ENCODE results near the gene SHROOM1.
"Not testable (repeated sequence)": the region's sequence is repeated elsewhere in the genome, so short reads cannot be mapped to it uniquely, and the experiment has no call there.

The SHROOM1 gene

DNA sequence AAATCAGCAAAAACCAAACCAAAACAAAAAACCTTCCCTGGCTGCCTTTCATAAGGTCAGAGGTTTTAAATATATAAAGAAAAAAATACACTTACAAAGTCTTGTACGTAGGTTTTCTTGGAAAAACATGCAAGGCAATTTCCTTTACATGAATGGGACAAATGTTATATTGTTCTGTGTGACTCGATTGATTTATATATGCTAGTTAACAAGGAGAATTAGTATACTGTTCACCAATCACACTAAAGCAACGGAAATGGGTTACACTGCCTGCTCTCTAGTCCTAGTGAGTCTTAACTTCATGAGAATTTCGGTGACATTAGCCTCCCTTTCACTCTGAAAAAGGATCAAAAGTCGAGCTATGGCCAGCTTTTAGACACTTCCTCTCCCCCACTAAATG lies 30.3 kb upstream of the SHROOM1 start:
- Mint-ChIP-seq H3K4me3 (no peak overlapping the region), H3K27ac (no peak overlapping the region), H3K27me3 (no peaks in the 10 kb centered on the region), H3K9me3 (no peaks in the 10 kb centered on the region), H3K4me1 (peaks cover 7% of the 10 kb centered on the region)
- DNase-seq (no peak), ATAC-seq (no peak)

DNA sequence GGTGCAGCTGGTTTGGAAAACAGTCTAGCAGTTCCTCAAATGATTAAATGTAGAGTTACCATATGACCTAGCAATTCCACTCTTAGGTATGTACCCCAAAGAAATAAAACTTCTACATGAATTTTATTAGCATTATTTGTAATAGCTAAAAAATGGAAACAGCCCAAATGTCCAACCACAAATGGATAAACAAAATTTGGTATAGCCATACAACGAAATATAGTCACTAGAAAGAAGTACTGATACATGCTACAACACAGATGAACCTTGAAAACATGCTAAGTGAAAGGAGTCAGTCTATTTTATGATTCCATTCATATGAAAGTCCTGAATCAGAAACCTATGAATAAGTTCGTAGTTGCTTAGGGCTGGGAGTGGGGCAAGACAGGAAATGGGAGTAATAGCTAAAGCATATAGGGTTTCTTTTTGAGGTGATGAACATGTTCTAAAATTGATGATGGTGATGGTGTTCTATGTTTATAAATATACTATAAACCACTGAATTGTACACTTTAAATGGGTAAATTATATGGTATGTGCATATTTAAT lies 29.5 kb upstream of the SHROOM1 start:
- Mint-ChIP-seq H3K9me3 (no peaks in the 10 kb centered on the region), H3K4me1 (no peaks in the 10 kb centered on the region), H3K27me3 (no peaks in the 10 kb centered on the region), H3K27ac (no peak overlapping the region), H3K4me3 (no peak overlapping the region)
- DNase-seq (no peak), ATAC-seq (no peak)

DNA sequence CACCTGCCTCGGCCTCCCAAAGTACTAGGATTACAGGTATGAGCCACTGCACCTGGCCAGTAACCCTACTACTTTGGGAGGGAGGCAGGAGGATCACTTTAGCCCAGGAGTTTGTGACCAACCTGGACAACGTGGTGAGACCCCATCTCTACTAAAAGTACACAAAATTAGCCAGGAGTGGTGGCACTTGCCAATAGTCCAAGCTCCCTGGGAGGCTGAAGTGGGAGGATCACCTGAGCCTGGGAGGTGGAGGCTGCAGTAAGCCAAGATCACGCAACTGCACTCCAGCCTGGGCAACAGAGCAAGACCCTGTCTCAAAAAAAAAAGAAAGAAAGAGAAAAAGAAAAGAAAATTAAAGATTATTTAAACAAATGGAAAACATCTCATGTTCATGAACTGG lies 25.6 kb upstream of the SHROOM1 start:
- no peak overlapping the region for H3K27ac Mint-ChIP-seq

DNA sequence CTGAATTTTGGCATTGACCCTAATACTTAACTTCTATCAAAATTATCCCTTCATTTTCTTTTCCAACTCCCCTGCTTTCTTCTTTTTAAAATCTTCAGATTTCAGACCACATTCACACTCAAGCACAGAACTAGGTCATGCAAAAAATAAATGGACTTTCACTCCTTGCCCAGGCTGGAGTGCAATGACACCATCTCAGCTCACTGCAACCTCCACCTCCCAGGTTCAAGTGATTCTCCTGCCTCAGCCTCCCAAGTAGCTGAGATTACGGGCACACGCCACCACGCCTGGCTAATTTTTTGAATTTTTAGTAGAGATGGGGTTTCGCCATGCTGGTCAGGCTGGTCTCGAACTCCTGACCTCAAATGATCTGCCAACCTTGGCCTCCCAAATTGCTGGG lies 24.5 kb upstream of the SHROOM1 start:
- H3K4me1 Mint-ChIP-seq, H3K27me3 Mint-ChIP-seq, DNase-seq, ATAC-seq, H3K4me3 Mint-ChIP-seq, H3K27ac Mint-ChIP-seq, H3K9me3 Mint-ChIP-seq: not testable (repeated sequence)

More for the DNA sequence above, 25.6 kb upstream of the SHROOM1 start:
- Mint-ChIP-seq H3K9me3 (no peaks in the 10 kb centered on the region), H3K4me1 (no peaks in the 10 kb centered on the region), H3K27me3 (no peaks in the 10 kb centered on the region), H3K4me3 (no peak overlapping the region)
- no peak for DNase-seq
- no peak for ATAC-seq

DNA sequence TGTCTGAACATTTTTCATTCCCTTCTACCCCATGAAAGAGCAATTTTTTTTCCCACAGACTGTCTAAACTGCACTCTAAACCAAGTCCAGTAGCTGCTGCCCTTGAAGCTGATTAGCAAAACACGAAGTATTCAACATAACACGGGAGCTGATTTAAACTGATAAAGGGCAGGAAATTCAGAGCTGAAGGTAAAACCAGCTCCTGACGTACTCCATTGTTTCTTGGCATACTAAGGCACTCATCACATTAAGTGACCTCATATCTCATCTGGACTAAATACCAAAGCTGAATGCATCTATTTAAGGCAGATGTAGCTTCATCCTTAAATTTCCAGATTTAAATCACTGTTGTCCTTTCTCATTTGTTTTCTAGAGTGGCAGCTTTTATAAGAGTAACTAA lies 23.9 kb upstream of the SHROOM1 start:
- Mint-ChIP-seq H3K4me1 (no peaks in the 10 kb centered on the region), H3K4me3 (no peak overlapping the region), H3K27ac (no peak overlapping the region), H3K27me3 (no peaks in the 10 kb centered on the region), H3K9me3 (no peaks in the 10 kb centered on the region)
- no peak for DNase-seq
- ATAC-seq = no peak

DNA sequence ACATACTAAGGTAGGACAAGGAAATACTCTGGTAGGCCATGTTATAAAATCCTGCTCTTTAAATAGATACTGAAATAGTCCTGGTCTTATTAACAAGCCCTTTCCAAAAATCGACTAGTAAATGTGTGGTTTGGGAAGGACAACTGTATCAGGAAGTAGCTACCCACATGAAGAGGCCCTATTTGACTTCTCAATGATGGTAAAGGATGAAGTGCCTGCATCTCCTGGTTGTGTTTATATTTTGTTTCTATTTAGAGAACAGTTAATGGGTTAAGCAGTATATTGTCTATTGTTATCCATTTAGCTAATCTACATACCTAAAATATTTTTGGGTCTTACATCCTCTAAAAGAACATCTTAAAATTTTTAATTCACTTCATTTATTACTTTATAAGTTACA lies 23.3 kb upstream of the SHROOM1 start:
- Mint-ChIP-seq H3K27me3 (no peaks in the 10 kb centered on the region), H3K27ac (no peak overlapping the region), H3K4me3 (no peak overlapping the region), H3K9me3 (no peaks in the 10 kb centered on the region), H3K4me1 (no peaks in the 10 kb centered on the region)
- DNase-seq (no peak), ATAC-seq (no peak)

DNA sequence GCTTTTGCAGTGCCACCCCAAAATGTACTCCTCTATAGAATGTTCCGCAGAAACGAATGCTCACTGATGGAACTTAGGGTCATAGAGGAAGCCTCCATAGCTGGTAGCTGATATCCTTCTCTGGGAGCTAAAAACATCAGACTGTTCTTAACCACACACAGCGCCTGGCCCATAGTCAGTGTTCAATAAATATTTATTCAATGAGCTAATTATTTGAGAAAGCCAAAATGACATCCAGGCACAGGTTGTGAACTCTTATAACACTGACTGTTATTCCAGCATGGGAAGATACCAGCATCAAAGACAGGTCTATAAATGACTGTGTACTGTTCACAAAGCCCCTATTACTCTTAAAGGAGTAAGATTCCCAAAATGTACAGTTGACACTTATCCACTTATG lies 22.9 kb upstream of the SHROOM1 start:
- no peaks in the 10 kb centered on the region for H3K27me3 Mint-ChIP-seq
- H3K4me1 Mint-ChIP-seq = no peaks in the 10 kb centered on the region
- no peak for DNase-seq
- no peak overlapping the region for H3K4me3 Mint-ChIP-seq
- no peaks in the 10 kb centered on the region for H3K9me3 Mint-ChIP-seq
- H3K27ac Mint-ChIP-seq = no peak overlapping the region
- ATAC-seq = no peak

DNA sequence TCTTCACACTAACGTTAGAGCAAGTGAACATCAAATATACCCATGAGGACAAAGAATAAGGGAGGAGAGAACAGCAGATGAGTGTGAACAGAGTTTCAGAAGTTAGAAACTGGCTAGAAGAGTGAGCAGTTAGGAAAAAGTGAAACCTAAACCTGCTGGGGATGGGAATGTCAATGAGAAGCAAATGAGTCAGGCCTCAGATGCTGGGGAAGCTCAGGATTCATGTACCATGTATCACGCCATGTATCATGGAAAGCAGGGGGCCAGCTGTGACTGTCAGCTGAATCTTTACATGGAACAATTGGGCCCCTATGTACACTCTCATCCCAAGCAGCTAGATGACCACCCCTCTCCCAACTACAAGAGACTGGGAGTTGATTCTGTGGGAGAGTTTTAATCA lies 19.6 kb upstream of the SHROOM1 start:
- H3K9me3 Mint-ChIP-seq = no peaks in the 10 kb centered on the region
- H3K27me3 Mint-ChIP-seq = no peaks in the 10 kb centered on the region
- H3K4me1 Mint-ChIP-seq = no peaks in the 10 kb centered on the region
- H3K27ac Mint-ChIP-seq = no peak overlapping the region
- H3K4me3 Mint-ChIP-seq = no peak overlapping the region
- ATAC-seq (no peak), DNase-seq (no peak)

DNA sequence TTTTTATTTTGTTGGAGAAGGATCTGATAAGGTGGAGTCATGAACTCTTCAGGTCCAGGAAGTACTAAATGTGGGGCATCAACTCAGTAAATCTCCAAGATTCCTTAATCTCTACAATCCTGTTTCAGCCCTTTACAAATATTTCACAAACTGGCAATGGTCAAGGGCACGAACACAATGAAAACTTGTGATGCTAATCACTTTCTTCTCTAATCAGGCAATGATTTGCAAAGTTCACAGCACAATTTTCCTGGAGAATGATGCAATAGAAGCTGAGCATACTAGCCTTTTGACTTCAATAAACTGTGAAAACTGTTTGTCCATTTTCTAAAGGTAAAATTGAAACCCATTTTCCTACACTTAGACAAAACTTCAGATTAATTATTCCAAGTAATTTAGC lies 18.9 kb upstream of the SHROOM1 start:
- Mint-ChIP-seq H3K9me3 (no peaks in the 10 kb centered on the region), H3K4me3 (no peak overlapping the region), H3K27ac (no peak overlapping the region), H3K27me3 (no peaks in the 10 kb centered on the region), H3K4me1 (no peaks in the 10 kb centered on the region)
- ATAC-seq (no peak), DNase-seq (no peak)

DNA sequence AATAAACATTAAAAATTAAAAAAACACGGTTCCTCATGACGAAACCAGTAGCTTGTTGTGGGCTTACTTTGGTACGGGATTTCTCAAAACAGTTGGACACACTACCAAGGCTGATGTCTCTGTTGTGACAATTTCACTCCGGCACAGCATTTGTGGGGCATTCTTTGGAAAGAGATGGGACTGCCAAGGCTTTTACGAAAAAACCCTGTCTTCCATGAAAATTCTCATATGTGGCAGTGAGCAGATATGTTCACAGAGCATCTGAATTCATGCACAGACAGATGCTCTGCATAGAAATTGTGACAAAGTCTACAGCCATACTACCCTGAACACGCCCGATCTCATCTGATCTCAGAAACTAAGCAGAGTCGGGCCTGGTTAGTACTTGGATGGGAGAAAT lies 17.8 kb upstream of the SHROOM1 start:
- no peak for DNase-seq
- Mint-ChIP-seq H3K27me3 (no peaks in the 10 kb centered on the region), H3K27ac (no peak overlapping the region), H3K4me1 (no peaks in the 10 kb centered on the region), H3K9me3 (no peaks in the 10 kb centered on the region), H3K4me3 (no peak overlapping the region)
- ATAC-seq = no peak

DNA sequence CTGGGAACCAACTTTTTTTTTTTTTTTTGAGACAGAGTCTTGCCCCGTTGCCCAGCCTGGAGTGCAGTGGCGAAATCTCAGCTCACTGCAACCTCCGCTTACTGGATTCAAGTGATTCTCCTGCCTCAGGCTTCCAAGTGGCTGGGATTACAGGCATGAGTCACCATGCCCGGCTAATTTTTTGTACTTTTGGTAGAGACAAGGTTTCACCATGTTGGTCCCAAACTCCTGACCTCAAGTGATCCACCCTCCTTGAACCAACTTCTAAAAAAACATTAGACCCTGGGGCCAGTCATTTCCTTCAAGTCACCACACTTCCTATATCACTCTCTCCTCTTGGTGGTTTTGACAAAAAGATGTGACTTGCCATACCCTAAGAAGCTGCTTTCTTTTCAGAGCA lies 10.9 kb upstream of the SHROOM1 start:
- ATAC-seq (peak; percentile 64), DNase-seq (no peak)
- Mint-ChIP-seq H3K4me1 (no peaks in the 10 kb centered on the region), H3K9me3 (no peaks in the 10 kb centered on the region), H3K27me3 (no peaks in the 10 kb centered on the region), H3K27ac (peak overlapping the region in 1 of 2 donors; percentile 55), H3K4me3 (no peak overlapping the region)

DNA sequence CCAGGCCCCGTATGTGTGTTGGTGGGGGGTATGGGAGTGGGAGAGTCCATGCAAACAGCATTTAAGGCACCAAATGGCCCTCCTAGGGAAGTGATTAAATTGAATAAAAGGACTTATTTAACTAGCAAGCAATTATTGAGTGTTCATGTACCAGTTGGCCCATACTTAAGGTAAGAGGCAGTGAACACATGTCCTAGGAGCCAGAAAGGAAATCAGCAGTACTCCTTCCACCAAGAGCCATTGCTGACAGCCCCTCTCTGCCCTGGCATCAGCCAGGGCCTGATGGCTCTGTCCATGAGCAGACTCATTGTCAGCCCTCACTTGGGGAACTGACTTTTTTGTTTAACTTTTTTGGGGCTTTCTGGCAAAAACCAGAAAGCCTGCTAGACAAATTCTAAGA lies 10.4 kb upstream of the SHROOM1 start:
- no peaks in the 10 kb centered on the region for H3K4me1 Mint-ChIP-seq
- no peak for DNase-seq
- H3K4me3 Mint-ChIP-seq = no peak overlapping the region
- no peak for ATAC-seq
- no peaks in the 10 kb centered on the region for H3K27me3 Mint-ChIP-seq
- H3K9me3 Mint-ChIP-seq = no peaks in the 10 kb centered on the region
- peak overlapping the region in 1 of 2 donors; percentile 5 for H3K27ac Mint-ChIP-seq

DNA sequence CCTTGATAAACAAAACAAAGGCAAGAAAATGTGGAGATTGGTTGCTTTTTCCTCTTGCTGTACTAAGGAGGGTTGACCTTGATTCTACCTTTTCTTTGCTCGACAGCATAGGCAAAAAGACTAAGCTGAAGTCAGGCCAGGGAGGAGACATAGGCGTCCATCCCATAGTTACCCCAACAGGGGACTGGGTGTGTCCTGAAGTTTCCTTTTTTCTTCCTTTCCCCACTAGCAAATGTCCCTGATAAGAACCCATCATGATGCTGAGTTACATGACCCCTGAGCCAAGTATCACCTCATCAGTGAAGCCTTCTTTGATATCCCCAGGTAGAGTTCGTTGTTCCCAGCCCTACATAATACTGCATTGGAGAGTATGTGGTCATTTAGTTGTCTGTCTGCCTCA lies 9.9 kb upstream of the SHROOM1 start:
- Mint-ChIP-seq H3K9me3 (no peaks in the 10 kb centered on the region), H3K4me1 (no peaks in the 10 kb centered on the region), H3K27me3 (no peaks in the 10 kb centered on the region), H3K27ac (no peak overlapping the region), H3K4me3 (no peak overlapping the region)
- no peak for DNase-seq
- ATAC-seq = no peak

DNA sequence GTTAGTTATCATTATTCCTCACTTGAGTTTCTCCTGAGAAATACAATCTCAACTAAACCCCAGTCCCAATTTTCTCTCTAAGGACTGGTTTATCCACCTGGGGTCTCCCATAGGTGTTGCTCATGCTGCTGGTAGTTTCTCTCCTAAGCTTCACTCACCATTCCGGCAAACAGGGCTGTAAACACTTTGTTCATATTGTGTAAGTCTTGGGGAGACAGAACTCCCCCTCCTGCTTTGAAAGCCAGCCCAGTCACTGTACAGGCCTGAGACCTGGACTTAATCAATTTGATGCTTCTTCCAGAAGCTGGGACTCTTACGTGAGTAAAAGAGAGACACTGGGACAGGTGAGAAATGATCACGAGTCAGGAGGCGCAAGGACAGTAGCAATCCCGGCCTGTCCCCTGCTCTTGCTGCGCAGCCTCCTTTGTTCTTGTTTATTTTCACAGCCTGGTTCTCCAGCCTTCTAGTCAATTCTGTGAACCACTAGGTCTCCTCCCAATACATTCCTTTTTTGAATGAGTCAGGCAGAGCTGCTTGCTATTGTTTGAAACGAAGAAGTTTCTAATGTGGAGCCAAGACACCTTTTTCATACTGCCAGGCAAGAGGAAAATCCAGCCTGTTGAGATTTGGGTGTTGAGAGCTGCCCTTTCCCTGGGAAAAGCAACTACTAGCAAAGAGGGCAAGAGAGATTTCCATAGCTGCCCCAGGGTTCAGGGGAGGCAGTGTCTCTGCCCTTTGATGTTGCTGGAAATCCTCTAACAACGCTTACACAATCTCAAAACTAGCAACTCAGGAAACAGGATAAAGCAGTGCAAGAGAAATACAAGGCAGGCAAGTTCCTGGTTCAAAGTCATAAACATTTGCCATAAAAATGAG lies 9.2 kb upstream of the SHROOM1 start:
- DNase-seq = no peak
- H3K4me3 Mint-ChIP-seq = no peak overlapping the region
- no peak overlapping the region for H3K27ac Mint-ChIP-seq
- H3K27me3 Mint-ChIP-seq = no peaks in the 10 kb centered on the region
- ATAC-seq = no peak
- H3K4me1 Mint-ChIP-seq = no peaks in the 10 kb centered on the region
- H3K9me3 Mint-ChIP-seq = no peaks in the 10 kb centered on the region

DNA sequence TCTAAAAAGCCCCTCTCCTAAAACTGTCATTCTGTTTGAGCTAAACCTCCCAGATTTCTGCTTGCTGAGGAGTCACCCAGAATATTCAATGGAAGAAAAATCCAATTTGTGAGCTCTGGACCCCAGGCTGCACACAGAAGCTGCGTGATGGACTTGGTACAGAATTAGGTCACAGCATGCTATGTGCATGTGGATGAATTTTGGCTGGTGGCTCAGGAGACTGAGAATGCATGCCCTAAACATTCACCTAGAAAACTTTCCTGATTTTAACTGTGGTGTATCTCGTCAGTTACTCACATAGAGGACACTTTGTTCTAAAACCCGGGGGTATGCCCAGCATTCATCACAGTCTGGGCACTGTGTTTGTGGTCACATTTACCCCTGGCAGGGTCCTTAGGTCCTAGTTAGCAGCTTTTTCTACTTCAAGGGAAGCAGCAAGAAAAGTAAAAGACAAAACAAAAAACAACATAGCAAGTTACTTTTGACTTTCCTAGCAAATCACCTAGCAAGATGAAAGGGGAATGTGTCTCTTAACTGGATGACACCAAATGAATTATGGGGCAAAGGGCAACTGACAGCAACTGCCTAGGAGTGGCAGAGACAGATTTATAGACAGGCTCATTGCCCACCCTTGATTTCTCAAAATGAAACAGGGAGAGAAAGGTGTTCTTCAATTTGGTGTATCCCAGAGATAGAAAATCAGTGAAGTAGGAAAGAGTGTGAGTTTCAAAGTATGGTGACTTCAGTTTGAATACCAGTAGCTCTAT lies 8.3 kb upstream of the SHROOM1 start:
- no peak for ATAC-seq
- Mint-ChIP-seq H3K27me3 (no peaks in the 10 kb centered on the region), H3K4me3 (no peak overlapping the region), H3K9me3 (no peaks in the 10 kb centered on the region), H3K4me1 (no peaks in the 10 kb centered on the region), H3K27ac (no peak overlapping the region)
- no peak for DNase-seq

DNA sequence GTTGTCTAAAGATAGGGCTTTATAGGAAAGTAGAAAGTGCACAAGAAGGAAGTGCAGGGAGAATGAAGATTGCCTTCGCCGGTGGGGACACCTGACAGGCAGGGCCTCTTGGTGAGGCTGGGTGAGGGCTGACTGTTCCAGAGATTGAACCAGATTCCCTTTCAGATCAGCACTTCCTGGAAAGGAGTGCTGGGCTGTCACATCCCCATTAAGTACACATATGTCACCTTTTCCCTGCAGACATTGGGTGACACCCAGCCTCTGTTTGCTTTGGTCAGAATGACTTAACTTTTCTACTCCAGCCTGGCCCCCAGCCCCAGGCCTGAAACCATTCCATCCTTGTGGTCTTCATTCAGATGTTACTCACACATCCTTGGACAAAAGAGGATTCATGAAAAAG lies 7.4 kb upstream of the SHROOM1 start:
- no peak for DNase-seq
- Mint-ChIP-seq H3K4me3 (no peak overlapping the region), H3K9me3 (no peaks in the 10 kb centered on the region), H3K27me3 (peaks cover 4% of the 10 kb centered on the region), H3K4me1 (no peaks in the 10 kb centered on the region), H3K27ac (no peak overlapping the region)
- no peak for ATAC-seq
